GM18858 (cell line): ENCODE data around the gene SEMA3F.

ENCODE experiments used
- ATAC-seq: cut with Tn5 transposase; IDR thresholded peaks from one replicate; pipeline ENCODE4 v1.9.1; 2021; ENCODE audit not compliant: unreplicated experiment

SEMA3F gene

DNA sequence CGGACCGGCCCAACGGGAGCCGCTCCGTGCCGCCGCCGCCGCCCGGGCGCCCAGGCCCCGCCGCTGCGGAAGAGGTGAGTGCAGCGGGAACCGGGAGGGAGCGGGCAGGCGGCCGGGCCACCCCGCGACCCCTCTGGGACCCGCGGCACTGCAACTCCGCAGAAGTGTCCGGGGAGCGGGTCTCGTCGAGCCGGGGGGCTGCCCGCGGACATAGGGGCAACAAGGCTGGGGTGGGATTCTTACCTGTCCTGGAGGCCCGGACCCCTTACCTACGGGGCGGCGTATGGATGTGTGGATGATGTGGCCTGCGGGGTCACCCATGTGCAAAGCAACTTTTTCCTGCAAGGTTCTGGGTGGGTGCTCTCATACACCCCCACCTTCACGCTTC lies 361 bp downstream of the SEMA3F start:
- no peak for ATAC-seq

- no peak for ATAC-seq
Observed at GRCh38 chr3:50155891-50156290, 767 bp downstream of the SEMA3F start.

DNA sequence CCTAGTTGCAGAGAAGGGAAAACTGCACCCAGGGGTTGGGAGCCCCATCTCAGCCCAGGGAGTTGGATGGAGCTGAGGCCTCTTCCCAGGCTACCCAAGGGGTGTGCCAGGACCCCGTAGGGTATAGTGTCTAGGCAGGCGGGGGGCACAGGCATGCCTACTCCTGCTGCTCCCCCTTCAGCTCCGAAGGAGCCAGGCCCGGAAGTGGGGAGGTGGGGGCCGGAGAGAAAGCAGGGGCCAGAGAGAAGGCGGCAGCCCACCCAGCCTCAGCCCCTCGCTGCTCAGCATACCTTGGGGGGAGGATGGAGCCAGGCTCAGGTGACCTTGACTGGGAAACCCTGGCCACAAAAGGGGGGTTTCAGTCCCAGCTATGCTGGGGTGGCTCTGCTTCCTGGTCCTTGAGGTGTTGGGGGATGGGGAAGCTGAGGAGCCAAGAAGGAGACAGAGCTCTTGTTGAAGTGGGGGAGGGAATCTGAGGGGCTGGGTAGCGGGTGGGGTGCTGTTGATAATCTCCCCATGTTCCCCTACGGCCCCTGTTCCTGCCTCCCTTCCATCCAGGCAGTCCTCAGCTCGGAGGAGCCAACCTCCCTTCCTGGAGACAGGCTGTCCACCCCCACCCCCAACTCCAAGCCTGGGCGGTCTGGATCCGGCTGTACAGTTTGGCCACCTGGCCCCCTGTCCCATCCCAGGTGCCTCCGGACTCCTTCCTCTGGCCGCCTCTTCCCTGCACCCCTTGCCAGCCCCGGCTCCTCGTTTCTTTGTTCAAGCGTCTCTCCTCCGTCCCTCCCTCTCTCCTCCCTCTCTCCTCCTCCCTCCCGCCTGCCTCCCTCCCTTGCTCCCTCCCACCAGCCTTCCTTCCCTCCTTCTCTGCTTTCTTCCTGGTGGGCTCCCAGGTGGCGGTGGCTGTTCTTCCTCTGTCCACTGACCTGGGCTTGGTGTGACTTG lies 1.7 kb downstream of the SEMA3F start:
- ATAC-seq = no peak

DNA sequence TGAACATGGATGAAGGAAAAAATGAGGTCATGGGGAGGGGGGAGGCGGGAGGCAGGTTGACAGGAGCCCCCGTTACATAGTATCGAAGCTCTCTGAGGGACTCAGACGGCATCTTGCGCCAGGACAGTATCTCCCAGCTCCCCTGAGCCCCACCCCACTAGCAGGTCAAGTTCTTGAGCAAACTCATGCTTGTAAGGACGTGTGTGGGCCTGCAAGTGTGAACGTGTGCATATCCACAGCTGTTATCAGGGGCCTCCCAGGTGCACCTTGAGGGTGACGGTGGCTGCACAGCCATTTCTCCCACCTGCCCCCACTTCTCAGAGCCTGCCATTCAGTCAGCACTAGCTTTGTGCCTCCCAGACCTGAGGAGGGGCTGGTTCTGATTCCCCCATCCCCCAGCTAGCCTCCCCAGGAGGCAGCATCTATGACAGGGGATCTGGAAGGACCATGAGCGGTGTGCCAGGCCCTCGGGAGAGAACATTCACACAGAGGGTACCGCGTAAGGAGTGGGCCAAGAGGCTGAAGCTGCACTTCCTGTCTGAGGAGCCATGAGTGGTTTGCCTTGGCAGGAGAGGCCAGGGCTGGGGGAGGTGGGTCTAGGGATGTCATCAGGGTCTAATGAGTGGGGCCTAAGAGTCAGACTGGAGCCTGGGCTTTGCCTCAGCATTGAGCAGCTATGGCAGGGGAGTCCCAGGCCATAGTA lies 2.9 kb downstream of the SEMA3F start:
- no peak for ATAC-seq

DNA sequence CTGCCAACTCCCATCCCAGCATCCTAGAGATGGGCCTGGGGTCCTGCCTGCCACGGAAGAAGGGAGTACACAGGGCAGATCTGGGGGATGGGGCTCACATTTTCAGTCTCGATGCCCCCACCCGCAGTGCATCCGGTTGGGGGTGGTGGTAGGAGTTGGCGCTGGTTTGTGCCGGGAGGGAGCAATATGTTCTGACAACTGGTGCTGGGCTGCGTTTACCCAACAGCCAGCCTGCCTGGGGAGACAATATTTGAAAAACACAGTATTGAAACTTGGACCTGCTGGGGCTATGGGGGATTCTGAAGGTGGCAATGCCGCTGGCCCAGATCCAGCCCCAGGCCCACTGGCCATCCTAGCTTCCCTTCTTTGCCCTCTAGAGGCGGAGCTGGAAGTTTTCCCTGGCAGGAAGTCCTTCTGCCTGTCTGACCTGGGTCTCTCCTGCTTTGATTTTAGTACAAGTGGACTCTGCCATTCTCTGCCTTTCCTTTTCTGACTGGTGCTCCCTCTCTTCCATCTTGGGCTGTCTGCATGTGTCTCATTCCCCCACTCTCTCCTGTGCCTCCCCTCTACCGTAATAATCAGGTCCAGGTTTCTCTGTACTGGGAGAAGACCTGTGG lies 3.5 kb downstream of the SEMA3F start:
- no peak for ATAC-seq

- ATAC-seq = no peak
Observed at GRCh38 chr3:50160561-50160983, 5.4 kb downstream of the SEMA3F start.

- ATAC-seq = no peak
Observed at GRCh38 chr3:50161320-50161719, 6.2 kb downstream of the SEMA3F start.

DNA sequence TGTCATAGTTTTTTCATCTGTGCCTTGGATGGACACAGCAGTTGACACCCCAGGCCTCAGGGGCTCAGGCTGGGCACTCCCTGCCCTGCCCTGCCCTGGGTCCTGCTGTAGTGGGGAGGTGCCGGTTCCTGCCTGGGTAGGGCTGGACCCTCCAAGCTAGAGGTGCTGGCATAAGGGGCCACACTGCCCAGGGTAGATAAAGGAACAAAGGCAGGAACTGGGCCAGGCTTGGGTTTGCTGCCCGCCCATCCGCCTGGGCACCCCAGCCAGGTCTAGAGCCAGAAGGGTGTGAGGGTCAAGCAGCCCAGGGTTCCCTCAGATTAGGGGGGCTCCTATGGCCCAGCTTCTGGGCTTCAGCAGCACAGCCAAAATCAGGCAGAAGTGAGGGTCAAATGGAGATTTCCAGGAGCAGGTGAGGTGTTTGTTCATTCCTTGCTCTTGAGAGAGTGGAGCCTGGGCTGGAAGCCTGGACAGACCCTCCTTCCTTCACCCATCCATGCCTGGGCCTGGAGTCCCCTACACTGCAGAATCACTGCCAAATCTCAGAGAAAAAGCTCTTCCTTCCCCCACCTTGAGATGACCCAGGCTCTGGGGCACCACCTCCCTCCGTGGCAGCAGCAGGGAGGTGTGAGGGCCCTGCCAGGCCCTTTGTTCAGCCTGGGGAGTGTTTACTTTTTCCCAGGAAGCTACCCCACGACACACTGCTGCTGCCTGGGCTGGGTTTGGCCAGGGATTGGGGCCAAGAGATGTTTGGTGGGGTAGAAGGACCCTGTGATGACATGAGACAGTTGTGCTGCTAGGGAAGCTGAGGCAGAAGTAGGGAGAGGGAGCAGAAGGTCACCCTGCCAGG lies 7.1 kb downstream of the SEMA3F start:
- no peak for ATAC-seq

GRCh38 chr3:50163572-50164455 lies 8.7 kb downstream of the SEMA3F start:
- ATAC-seq = no peak

- no peak for ATAC-seq
Observed at GRCh38 chr3:50164481-50164880, 9.4 kb downstream of the SEMA3F start.

- ATAC-seq = no peak
Observed at GRCh38 chr3:50164984-50165909, 10.1 kb downstream of the SEMA3F start.

- no peak for ATAC-seq
Observed at GRCh38 chr3:50165910-50166538, 10.9 kb downstream of the SEMA3F start.

DNA sequence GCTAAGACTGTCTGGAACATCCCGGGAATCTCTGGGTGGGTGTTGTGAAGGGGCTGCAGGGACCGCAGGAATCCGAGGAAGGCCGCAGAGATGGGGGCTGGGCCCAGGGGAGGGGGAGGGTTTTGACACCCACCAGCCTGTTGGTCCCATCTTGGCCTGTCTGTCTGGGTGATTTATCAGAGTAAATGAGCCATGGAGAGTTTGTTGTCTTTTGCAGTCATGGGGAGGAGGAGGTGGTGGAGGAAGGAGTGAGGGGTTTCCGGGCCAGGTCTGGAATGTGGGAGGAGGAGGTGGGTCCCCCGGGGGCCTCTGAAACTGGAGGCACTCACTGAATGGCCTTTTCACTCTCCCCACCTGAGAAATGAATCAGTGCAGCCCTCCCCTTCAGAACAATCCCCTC lies 11.5 kb downstream of the SEMA3F start:
- ATAC-seq = no peak

- no peak for ATAC-seq
Observed at GRCh38 chr3:50167069-50167840, 12.1 kb downstream of the SEMA3F start.

- ATAC-seq = no peak
Observed at GRCh38 chr3:50167841-50168209, 12.7 kb downstream of the SEMA3F start.

GRCh38 chr3:50168388-50168787 lies 13.3 kb downstream of the SEMA3F start:
- no peak for ATAC-seq

GRCh38 chr3:50168791-50169190 lies 13.7 kb downstream of the SEMA3F start:
- ATAC-seq = no peak
